Effector memory CD8-positive, alpha-beta T cell (primary cell): ENCODE data around the gene GPBAR1.
A peak's percentile ranks its signal among the peaks of the same experiment; 100 is the strongest.

ENCODE experiments used
- ATAC-seq: fragments of 150-1000 bp; cut with Tn5 transposase; replicated peaks from 2 replicates; pipeline ENCODE4 v1.10.0; 2021; ENCODE audit warnings: mild to moderate bottlenecking, moderate library complexity
- DNase-seq, 3 experiments: peaks; one replicate each; pipeline ENCODE4 v3.0.0; 2021
- H3K27ac Mint-ChIP-seq, 2 donors: one replicate each; pipeline ENCODE4 v1.8.0; 2022; ENCODE audit warnings: mild to moderate bottlenecking in 2 of 2, mixed read lengths in 2 of 2, moderate library complexity in 2 of 2
- H3K27me3 Mint-ChIP-seq, 2 donors: one replicate each; pipeline ENCODE4 v1.8.0; 2022; ENCODE audit warnings: mixed read lengths in 2 of 2
- H3K36me3 Mint-ChIP-seq: one replicate; pipeline ENCODE4 v1.8.0; 2022; ENCODE audit warnings: mild to moderate bottlenecking, moderate library complexity, mixed read lengths; ENCODE audit not compliant: insufficient read depth
- H3K4me1 Mint-ChIP-seq, 2 donors: one replicate each; pipeline ENCODE4 v1.8.0; 2022; ENCODE audit warnings: low read depth in 2 of 2, mixed read lengths in 2 of 2
- H3K4me3 Mint-ChIP-seq, 2 donors: one replicate each; pipeline ENCODE4 v1.8.0; 2022; ENCODE audit warnings: mild to moderate bottlenecking in 2 of 2, mixed read lengths in 2 of 2, moderate library complexity in 2 of 2
- H3K9me3 Mint-ChIP-seq, 2 donors: one replicate each; pipeline ENCODE4 v1.8.0; 2022; ENCODE audit warnings: mixed read lengths in 2 of 2

GPBAR1 gene

DNA sequence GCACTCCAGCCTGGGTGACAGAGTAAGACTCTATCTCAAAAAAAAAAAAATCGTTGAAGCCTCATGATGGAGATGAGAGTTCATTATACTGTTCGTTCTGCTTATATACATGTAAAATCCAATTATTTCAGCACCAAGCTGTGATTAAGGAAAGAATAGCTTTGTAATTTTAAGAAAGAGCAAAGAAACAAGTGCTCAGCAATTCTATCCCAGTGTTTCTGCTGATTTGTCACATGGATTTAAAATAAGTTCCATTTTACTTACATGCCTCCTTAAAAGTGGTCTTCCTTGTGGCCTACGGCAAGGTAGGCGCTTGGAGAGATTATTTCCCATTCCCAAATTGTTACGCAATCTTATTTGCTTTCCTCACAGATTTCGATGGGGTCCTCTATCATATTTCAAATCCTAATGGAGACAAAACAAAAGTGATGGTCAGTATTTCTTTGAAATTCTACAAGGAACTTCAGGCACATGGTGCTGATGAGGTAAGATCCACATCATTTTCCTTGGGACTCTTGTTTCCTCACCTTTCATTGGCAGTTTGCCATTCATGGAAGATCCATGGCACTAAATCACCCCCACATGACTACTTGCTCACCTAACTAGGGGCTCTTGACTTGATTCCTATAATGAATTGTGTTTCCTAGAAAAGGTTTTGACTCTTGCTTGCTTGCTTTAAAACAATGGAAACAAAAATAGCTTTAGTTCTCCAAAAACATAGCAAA is 32.3 kb upstream of the GPBAR1 start:
- Mint-ChIP-seq H3K27me3 (no peaks in the 10 kb centered on the region), H3K27ac (peak overlapping the region; percentile 65 to 90), H3K36me3 (peaks cover 97% of the 10 kb centered on the region), H3K4me3 (peak overlapping the region; percentile 59 to 75), H3K9me3 (no peaks in the 10 kb centered on the region), H3K4me1 (peaks cover 53 to 75% of the 10 kb centered on the region in 2 donors)
- DNase-seq (no peak), ATAC-seq (no peak)

GRCh38 chr2:218229239-218229638 is 31.6 kb upstream of the GPBAR1 start:
- ATAC-seq (peak; percentile 81), DNase-seq (peak; percentile 25 to 26 (median 25))
- no peaks in the 10 kb centered on the region for H3K9me3 Mint-ChIP-seq

DNA sequence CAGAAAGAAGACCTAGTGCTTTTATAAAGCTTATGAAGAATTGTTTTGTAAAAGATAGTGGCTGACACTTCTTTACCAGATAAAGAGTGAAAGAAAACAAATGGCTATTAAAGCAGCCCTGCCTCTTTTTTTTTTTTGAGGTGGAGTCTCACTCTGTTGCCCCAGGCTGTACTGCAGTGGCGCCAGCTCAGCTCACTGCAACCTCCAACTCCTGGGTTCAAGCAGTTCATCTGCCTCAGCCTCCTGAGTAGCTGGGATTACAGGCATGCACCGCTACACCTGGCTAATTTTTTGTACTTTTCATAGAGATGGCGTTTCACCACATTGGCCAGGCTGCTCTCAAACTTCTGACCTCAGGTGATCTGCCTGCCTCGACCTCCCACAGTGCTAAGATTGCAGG is 31.0 kb upstream of the GPBAR1 start:
- Mint-ChIP-seq H3K4me3 (peak overlapping the region; percentile 69 to 75), H3K4me1 (peaks cover 48 to 74% of the 10 kb centered on the region in 2 donors), H3K27ac (peak overlapping the region; percentile 52 to 84), H3K27me3 (no peaks in the 10 kb centered on the region), H3K36me3 (peaks cover 97% of the 10 kb centered on the region), H3K9me3 (no peaks in the 10 kb centered on the region)
- no peak for DNase-seq
- ATAC-seq = peak; percentile 57

More at GRCh38 chr2:218229239-218229638, 31.6 kb upstream of the GPBAR1 start:
- Mint-ChIP-seq H3K27ac (peak overlapping the region; percentile 65 to 90), H3K27me3 (no peaks in the 10 kb centered on the region), H3K4me1 (peaks cover 54 to 75% of the 10 kb centered on the region in 2 donors), H3K36me3 (peaks cover 97% of the 10 kb centered on the region), H3K4me3 (peak overlapping the region; percentile 59 to 75)

DNA sequence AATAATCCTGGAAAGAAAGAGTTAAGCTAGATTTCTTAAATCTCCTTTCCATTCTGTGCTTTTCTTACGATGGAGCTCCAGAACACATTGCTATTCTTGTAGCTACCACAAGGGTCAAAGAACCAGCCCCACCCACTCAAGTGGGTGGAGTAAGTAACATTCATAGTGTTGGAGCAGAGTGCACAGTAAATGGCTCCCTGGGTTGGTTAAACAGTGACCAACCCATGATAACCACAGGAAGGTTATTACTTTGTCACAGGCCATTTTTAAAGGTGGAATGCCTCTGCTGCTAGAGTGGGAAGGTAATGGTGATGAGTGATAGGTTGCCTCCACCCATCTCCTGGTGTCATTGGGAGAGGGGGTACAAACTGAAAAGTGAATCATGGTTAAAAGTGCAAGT is 29.9 kb upstream of the GPBAR1 start:
- H3K4me1 Mint-ChIP-seq = peaks cover 38 to 70% of the 10 kb centered on the region in 2 donors
- H3K4me3 Mint-ChIP-seq = peak overlapping the region; percentile 69 to 75
- ATAC-seq (peak; percentile 73), DNase-seq (peak; percentile 32 to 42 (median 38))
- H3K27me3 Mint-ChIP-seq = no peaks in the 10 kb centered on the region
- no peaks in the 10 kb centered on the region for H3K9me3 Mint-ChIP-seq
- H3K27ac Mint-ChIP-seq = peak overlapping the region; percentile 84 to 85
- peaks cover 97% of the 10 kb centered on the region for H3K36me3 Mint-ChIP-seq

DNA sequence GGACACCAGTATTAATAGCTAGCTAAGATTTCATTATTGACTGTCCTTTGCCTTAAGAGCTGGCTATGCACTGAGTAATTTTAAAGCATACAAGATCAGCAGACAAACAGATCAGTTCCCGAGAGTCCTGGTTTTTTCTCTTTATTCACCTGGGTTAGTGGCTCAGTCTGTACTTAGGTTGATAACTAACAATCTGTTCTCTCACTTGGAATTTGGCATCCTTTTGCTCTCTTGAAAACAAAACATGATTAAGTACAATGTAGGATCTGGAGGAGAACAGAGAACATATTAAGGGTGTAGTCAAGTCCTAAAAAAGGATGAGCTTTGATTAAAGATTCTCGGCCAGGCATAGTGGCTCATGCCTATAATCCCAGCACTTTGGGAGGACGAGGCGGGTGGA is 27.3 kb upstream of the GPBAR1 start:
- Mint-ChIP-seq H3K27me3 (no peaks in the 10 kb centered on the region), H3K36me3 (peaks cover 94% of the 10 kb centered on the region), H3K4me1 (peaks cover 26 to 45% of the 10 kb centered on the region in 2 donors), H3K9me3 (no peaks in the 10 kb centered on the region), H3K4me3 (peak overlapping the region in 1 of 2 donors; percentile 14), H3K27ac (peak overlapping the region; percentile 75 to 76)
- ATAC-seq (no peak), DNase-seq (no peak)

DNA sequence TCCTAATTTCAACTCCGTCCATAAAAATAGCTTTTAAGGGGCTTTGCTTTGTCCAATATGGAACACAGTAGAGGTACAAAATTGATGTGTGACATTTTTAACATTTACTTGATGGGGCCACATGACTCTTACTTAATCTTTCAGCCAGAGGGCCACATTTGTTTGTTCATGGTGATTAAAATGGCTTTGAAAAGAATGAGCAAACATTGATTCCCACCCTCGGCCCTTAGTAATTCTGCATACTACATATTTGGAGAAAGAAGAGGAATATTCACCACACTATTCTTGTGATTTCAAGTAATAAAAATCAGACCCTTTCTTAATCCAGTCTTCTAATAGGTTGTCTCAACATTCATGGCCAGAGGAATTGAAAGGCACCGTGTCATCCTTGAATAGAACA is 26.3 kb upstream of the GPBAR1 start:
- Mint-ChIP-seq H3K9me3 (no peaks in the 10 kb centered on the region), H3K36me3 (peaks cover 95% of the 10 kb centered on the region), H3K27me3 (no peaks in the 10 kb centered on the region), H3K4me1 (peaks cover 20 to 37% of the 10 kb centered on the region in 2 donors), H3K27ac (peak overlapping the region; percentile 49 to 75), H3K4me3 (no peak overlapping the region)
- ATAC-seq (no peak), DNase-seq (no peak)

GRCh38 chr2:218235017-218235416 is 25.8 kb upstream of the GPBAR1 start:
- peaks cover 20 to 37% of the 10 kb centered on the region in 2 donors for H3K4me1 Mint-ChIP-seq
- DNase-seq = no peak
- H3K27me3 Mint-ChIP-seq = no peaks in the 10 kb centered on the region
- no peaks in the 10 kb centered on the region for H3K9me3 Mint-ChIP-seq
- no peak for ATAC-seq
- peaks cover 97% of the 10 kb centered on the region for H3K36me3 Mint-ChIP-seq
- H3K4me3 Mint-ChIP-seq = no peak overlapping the region
- H3K27ac Mint-ChIP-seq = peak overlapping the region; percentile 49 to 69

DNA sequence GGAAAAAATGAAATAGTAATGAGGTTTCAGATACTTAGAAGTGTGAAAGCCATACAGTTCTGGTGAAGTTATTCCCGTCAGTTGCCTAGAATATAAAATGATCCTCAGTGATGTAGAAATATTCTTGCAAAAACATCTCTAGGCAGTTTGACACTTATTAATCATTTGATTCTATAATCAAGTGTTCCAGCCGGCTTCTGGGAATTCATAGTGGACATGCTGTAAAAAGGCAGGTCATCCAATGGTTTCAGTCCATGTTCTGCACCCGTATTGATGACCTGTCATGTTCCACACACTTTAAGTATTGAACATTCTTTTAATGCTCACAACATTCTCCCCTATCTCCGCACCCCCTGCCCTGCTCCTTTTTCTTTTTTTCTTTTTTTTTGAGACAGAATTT is 24.0 kb upstream of the GPBAR1 start:
- ATAC-seq = no peak

GRCh38 chr2:218238887-218239286 is 21.9 kb upstream of the GPBAR1 start:
- H3K36me3 Mint-ChIP-seq = peaks cover 96% of the 10 kb centered on the region
- no peaks in the 10 kb centered on the region for H3K27me3 Mint-ChIP-seq
- H3K4me3 Mint-ChIP-seq = no peak overlapping the region
- no peaks in the 10 kb centered on the region for H3K9me3 Mint-ChIP-seq
- H3K4me1 Mint-ChIP-seq = peaks cover 9 to 24% of the 10 kb centered on the region in 2 donors
- DNase-seq (no peak), ATAC-seq (no peak)
- H3K27ac Mint-ChIP-seq = peak overlapping the region; percentile 12 to 35

More for the DNA sequence above, 24.0 kb upstream of the GPBAR1 start:
- Mint-ChIP-seq H3K27ac (peak overlapping the region; percentile 29 to 72), H3K4me1 (peaks cover 9 to 26% of the 10 kb centered on the region in 2 donors), H3K27me3 (no peaks in the 10 kb centered on the region), H3K4me3 (no peak overlapping the region), H3K36me3 (peaks cover 97% of the 10 kb centered on the region), H3K9me3 (no peaks in the 10 kb centered on the region)
- DNase-seq = no peak

DNA sequence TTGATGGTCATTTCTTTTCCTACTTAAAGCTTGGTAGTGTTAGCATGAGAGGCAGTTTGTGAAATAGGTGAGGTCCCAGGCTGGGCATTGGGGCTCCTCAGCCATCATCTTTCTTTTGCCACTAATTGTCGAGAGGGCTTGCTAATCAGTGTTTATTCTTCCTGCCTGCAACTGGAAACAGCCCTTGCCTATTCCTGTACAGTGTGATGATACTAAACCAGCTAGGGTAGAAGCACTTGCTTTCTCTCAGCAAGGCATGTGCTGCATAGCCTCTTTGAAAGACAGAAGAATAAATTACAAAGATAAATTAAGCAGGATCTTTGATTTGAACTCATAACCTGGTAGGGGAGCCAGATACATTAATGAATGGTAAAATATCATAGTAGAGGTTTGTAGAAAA is 16.6 kb upstream of the GPBAR1 start:
- H3K27ac Mint-ChIP-seq = peak overlapping the region; percentile 86 to 91
- ATAC-seq (no peak), DNase-seq (no peak)

GRCh38 chr2:218244665-218245064 is 16.1 kb upstream of the GPBAR1 start:
- H3K36me3 Mint-ChIP-seq = peaks cover 98% of the 10 kb centered on the region
- no peak for DNase-seq
- peaks cover 9 to 13% of the 10 kb centered on the region in 2 donors for H3K4me1 Mint-ChIP-seq
- peak overlapping the region; percentile 86 to 91 for H3K27ac Mint-ChIP-seq
- no peaks in the 10 kb centered on the region for H3K27me3 Mint-ChIP-seq
- no peak for ATAC-seq
- no peak overlapping the region for H3K4me3 Mint-ChIP-seq
- no peaks in the 10 kb centered on the region for H3K9me3 Mint-ChIP-seq

More for the DNA sequence above, 16.6 kb upstream of the GPBAR1 start:
- Mint-ChIP-seq H3K4me1 (peaks cover 9 to 13% of the 10 kb centered on the region in 2 donors), H3K9me3 (no peaks in the 10 kb centered on the region), H3K4me3 (no peak overlapping the region), H3K27me3 (no peaks in the 10 kb centered on the region), H3K36me3 (peaks cover 98% of the 10 kb centered on the region)

GRCh38 chr2:218245214-218245613 is 15.6 kb upstream of the GPBAR1 start:
- no peak for DNase-seq
- Mint-ChIP-seq H3K27me3 (no peaks in the 10 kb centered on the region), H3K27ac (peak overlapping the region; percentile 86 to 91), H3K9me3 (no peaks in the 10 kb centered on the region), H3K4me3 (no peak overlapping the region), H3K4me1 (peaks cover 9 to 13% of the 10 kb centered on the region in 2 donors), H3K36me3 (peaks cover 98% of the 10 kb centered on the region)
- ATAC-seq = no peak

- no peak for DNase-seq
- Mint-ChIP-seq H3K27ac (peak overlapping the region; percentile 13 to 77), H3K36me3 (peaks cover 100% of the 10 kb centered on the region), H3K9me3 (no peaks in the 10 kb centered on the region), H3K27me3 (no peaks in the 10 kb centered on the region), H3K4me1 (peaks cover 4 to 5% of the 10 kb centered on the region in 2 donors), H3K4me3 (no peak overlapping the region)
- ATAC-seq = no peak
These were observed 11.1 kb upstream of the GPBAR1 start for GRCh38 chr2:218249691-218250090.
